Mucosa of descending colon (tissue), 3 donors: Measurements from ENCODE around the gene PSPC1. TPM values are rescaled to one million over a fixed set of nuclear protein-coding genes. Genes with fewer than 3 reads are reported as not detected.
A peak's percentile ranks its signal among the peaks of the same experiment; 100 is the strongest.

Source experiments
- ATAC-seq: fragments of 200-7000 bp; cut with Tn5 transposase; one replicate; pipeline ENCODE4 v1.9.1; 2020; ENCODE audit warnings: mild to moderate bottlenecking, moderate library complexity
- DNase-seq, 3 donors: peaks; one replicate each; pipeline ENCODE4 v3.0.0-alpha.2; 2020
- H3K36me3 ChIP-seq: fragments of 200-600 bp; one replicate; pipeline ENCODE4 v1.8.0; 2021; ENCODE audit warnings: low read depth, mild to moderate bottlenecking
- H3K4me1 ChIP-seq: fragments of 200-600 bp; one replicate; pipeline ENCODE4 v1.8.0; 2021; ENCODE audit warnings: low read depth, mild to moderate bottlenecking
- H3K4me3 ChIP-seq: fragments of 200-600 bp; one replicate; pipeline ENCODE4 v1.8.0; 2021; ENCODE audit warnings: mild to moderate bottlenecking
- H3K9me3 ChIP-seq: fragments of 200-600 bp; one replicate; pipeline ENCODE4 v1.8.0; 2021; ENCODE audit warnings: mild to moderate bottlenecking
- intact Hi-C, 2 donors: fragments of 100-400 bp; cut with DNase I in 1 of 2; cut with micrococcal nuclease in 1 of 2; formaldehyde crosslinking; loops; one replicate each; pipeline versions ENCODE4 v1.11.0 to v1.11.1; 2022; cut with DNase I, micrococcal nuclease
- total RNA-seq, 3 donors: library from RNA; stranded (reverse); fragmentation: NEBNext Ultra II Directional in 2 of 3; extraction: Animal tissue kit (Norgen Biotek cat#: 25700) in 2 of 3; gene quantifications; one replicate each; pipeline versions ENCODE4 v1.2.1 to v1.2.4, GENCODE V29; 2021 to 2023
- TF ChIP-seq, protein P1 (sequence below): fragments of 200-600 bp; IDR thresholded peaks from one replicate; pipeline ENCODE4 v1.8.0; 2022; ENCODE audit warnings: antibody characterized with exemption, mild to moderate bottlenecking
- donor health status: DM: no; HTN: no; CAD: no; lungs with moderate emphysema.
- donor health status: DM: no; HTN: no; CAD: no.
- donor health status: DM: no; HTN: yes; CAD: no.

The PSPC1 gene
- total RNA-seq, 3 donors from 2014 or later = 40.1 to 47.9 (median 42.9) TPM

DNA sequence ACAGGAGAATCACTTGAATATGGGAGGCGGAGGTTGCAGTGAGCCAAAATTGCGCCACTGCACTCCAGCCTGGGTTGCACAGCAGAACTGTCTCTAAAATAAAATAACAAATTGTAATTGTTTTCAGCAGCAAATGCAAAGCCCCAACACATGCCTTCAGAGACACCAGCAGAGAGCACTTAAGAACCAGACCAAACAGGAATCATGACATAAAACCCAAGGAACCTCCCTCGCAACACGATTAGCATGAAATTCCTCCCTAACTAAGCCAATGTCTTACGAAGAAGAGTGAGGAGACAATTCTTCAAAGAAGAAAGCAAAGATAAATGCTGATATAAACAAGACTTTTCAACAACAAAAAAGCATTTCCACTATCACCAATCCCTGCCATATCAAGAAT lies 40.1 kb downstream of the PSPC1 start:
- TF ChIP-seq, protein P1, sequence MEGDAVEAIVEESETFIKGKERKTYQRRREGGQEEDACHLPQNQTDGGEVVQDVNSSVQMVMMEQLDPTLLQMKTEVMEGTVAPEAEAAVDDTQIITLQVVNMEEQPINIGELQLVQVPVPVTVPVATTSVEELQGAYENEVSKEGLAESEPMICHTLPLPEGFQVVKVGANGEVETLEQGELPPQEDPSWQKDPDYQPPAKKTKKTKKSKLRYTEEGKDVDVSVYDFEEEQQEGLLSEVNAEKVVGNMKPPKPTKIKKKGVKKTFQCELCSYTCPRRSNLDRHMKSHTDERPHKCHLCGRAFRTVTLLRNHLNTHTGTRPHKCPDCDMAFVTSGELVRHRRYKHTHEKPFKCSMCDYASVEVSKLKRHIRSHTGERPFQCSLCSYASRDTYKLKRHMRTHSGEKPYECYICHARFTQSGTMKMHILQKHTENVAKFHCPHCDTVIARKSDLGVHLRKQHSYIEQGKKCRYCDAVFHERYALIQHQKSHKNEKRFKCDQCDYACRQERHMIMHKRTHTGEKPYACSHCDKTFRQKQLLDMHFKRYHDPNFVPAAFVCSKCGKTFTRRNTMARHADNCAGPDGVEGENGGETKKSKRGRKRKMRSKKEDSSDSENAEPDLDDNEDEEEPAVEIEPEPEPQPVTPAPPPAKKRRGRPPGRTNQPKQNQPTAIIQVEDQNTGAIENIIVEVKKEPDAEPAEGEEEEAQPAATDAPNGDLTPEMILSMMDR = no peak
- no peak for ATAC-seq
- H3K4me3 ChIP-seq = no peak overlapping the region
- DNase-seq = no peak
- no peaks in the 10 kb centered on the region for H3K36me3 ChIP-seq
- H3K4me1 ChIP-seq = no peaks in the 10 kb centered on the region
- intact Hi-C loops = no loop called here
- H3K9me3 ChIP-seq = no peaks in the 10 kb centered on the region

DNA sequence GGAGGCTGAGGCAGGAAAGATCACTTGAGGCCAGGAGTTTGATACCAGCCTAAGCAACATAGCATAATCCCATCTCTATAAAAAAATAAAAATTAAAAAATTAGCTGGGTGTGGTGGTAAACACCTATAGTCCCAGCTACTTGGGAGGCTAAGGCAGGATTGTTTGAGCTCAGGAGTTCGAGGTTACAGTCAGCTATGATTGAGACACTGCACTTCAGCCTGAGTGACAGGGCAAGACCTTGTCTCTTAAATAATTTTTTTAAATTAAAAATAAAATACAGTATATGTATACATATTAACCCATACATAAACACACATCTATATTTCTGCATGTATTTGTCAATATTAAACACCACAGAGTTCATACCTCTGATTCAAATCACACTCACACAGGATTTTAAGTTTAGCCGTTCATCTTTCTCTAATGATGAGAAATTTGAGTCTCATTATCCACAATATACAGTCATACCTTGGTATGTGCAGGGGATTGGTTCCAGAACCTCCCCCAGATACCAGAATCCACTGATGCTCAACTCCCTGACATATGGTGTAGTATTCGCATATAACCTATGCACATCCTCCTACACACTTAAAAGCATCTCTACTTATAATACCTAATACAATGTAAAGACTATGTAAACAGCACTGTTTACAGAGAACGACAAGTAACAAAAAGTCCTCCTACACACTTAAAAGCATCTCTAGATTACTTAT lies 44.7 kb downstream of the PSPC1 start:
- DNase-seq = no peak
- Histone ChIP-seq H3K4me1 (no peaks in the 10 kb centered on the region), H3K36me3 (no peaks in the 10 kb centered on the region), H3K4me3 (no peak overlapping the region), H3K9me3 (no peaks in the 10 kb centered on the region)
- ATAC-seq = no peak
- TF ChIP-seq, protein P1 = no peak
- intact Hi-C loops = loop anchor here in 1 of 2 donors (10.0 kb wide), 1 partner anchor 297 kb away; no protein-coding TSS in a partner anchor

GRCh38 chr13:19726611-19727010 lies 56.1 kb downstream of the PSPC1 start:
- no peaks in the 10 kb centered on the region for H3K9me3 ChIP-seq
- H3K4me1 ChIP-seq = no peaks in the 10 kb centered on the region
- H3K4me3 ChIP-seq = no peak overlapping the region
- TF ChIP-seq, protein P1 = no peak
- intact Hi-C loops = no loop called here
- H3K36me3 ChIP-seq = no peaks in the 10 kb centered on the region
- DNase-seq = no peak
- ATAC-seq = no peak

DNA sequence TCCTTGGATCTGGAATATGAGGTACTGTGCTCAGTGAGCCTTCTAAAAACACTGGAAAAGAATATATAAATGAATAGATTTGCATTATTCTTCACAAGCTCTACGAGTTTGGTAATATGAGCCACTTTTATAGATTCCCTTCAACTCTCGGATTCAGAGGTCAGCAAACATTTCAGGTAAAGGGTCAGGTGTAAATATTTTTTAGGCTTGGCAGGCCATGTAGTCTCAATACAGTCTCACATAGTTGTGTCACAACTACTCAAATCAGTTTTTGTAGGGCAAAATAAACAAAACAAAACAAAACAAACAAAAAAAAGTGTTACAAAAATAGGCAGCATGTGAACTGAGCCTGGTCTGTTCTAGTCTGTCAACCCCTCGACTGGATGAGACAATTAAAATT lies 57.4 kb downstream of the PSPC1 start:
- ATAC-seq (no peak), DNase-seq (no peak)
- TF ChIP-seq, protein P1 = no peak
- no peak overlapping the region for H3K4me3 ChIP-seq
- H3K9me3 ChIP-seq = no peaks in the 10 kb centered on the region
- no peaks in the 10 kb centered on the region for H3K36me3 ChIP-seq
- intact Hi-C loops = no loop called here
- H3K4me1 ChIP-seq = peaks cover under 1% of the 10 kb centered on the region

DNA sequence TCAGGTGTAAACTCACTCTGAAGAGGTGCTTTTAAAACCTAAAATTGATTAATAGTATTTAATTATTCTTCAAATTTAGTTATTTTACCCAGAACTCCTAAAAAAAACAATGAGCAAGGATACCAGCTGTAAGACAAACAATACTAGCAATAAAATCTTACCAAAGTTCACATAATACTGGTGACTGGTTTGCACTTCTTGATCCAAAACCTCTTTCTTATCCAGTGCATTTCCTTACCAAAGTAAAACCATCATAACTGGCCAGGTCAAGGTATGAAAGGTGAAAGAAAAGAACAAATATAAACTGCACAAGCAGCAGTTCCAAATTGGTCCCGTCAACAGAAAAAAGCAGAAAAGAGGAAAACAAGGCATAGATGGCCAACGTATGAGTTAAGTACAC lies 62.7 kb downstream of the PSPC1 start:
- peak; percentile 58 for ATAC-seq
- Histone ChIP-seq H3K4me1 (peaks cover 7% of the 10 kb centered on the region), H3K9me3 (no peaks in the 10 kb centered on the region), H3K4me3 (no peak overlapping the region), H3K36me3 (no peaks in the 10 kb centered on the region)
- intact Hi-C loops = no loop called here
- no peak for DNase-seq
- TF ChIP-seq, protein P1 = no peak
